HUES6 (cell line): ENCODE measurements around the gene ERP44.
"Not testable (repeated sequence)": the region's sequence is repeated elsewhere in the genome, so short reads cannot be mapped to it uniquely, and the experiment has no call there.

Source experiments
- H3K27ac ChIP-seq: 2 replicates; pipeline ENCODE4 v1.7.0; 2013; ENCODE audit warnings: low read depth, mild to moderate bottlenecking, low read length, inconsistent platforms
- H3K27me3 ChIP-seq: 2 replicates; pipeline ENCODE4 v1.6.1; 2013; ENCODE audit warnings: low read length; ENCODE audit not compliant: control insufficient read depth, insufficient read depth
- H3K36me3 ChIP-seq: 2 replicates; pipeline ENCODE4 v1.6.1; 2013; ENCODE audit warnings: low read length; ENCODE audit not compliant: control insufficient read depth, insufficient read depth
- H3K4me1 ChIP-seq: 2 replicates; pipeline ENCODE4 v1.6.1; 2013; ENCODE audit warnings: low read length; ENCODE audit not compliant: control insufficient read depth, insufficient read depth
- H3K4me3 ChIP-seq: 2 replicates; pipeline ENCODE4 v1.5.1; 2013; ENCODE audit warnings: low read depth, low read length
- H3K9ac ChIP-seq: one replicate; pipeline ENCODE4 v1.6.1; 2013; ENCODE audit warnings: mild to moderate bottlenecking, low read length
- H3K9me3 ChIP-seq: 2 replicates; pipeline ENCODE4 v1.6.1; 2013; ENCODE audit warnings: low read depth, low read length; ENCODE audit not compliant: control insufficient read depth, insufficient read depth

The ERP44 gene

GRCh38 chr9:100086097-100086635 lies 12.6 kb downstream of the ERP44 start:
- Histone ChIP-seq H3K36me3 (no peaks in the 10 kb centered on the region), H3K4me1 (peaks cover 17% of the 10 kb centered on the region), H3K4me3 (no peak overlapping the region), H3K9me3 (no peaks in the 10 kb centered on the region), H3K9ac (no peak overlapping the region), H3K27me3 (no peaks in the 10 kb centered on the region), H3K27ac (no peak overlapping the region)

DNA sequence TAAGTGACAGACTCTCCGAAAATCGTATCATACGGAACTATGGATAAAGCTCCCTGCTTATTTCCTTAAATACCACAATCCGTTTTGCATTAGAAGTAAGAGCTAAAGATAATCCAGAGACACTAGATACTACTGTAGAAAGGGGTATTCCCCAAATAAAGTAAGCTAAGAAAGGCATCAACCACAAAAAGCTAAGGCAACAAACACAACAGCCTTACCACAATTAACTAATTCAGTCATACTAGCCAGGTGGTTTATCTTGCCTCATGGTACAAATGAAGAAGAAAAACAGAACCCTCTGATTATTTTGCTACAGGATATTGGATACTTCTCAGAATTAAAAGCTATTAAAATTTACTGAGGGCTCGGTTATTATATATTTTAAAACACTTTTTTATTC lies 14.1 kb downstream of the ERP44 start:
- Histone ChIP-seq H3K4me3 (no peak overlapping the region), H3K27me3 (no peaks in the 10 kb centered on the region), H3K36me3 (no peaks in the 10 kb centered on the region), H3K4me1 (peaks cover 17% of the 10 kb centered on the region), H3K9me3 (no peaks in the 10 kb centered on the region), H3K27ac (no peak overlapping the region), H3K9ac (no peak overlapping the region)

- Histone ChIP-seq H3K4me3 (no peak overlapping the region), H3K27me3 (no peaks in the 10 kb centered on the region), H3K36me3 (no peaks in the 10 kb centered on the region), H3K9me3 (no peaks in the 10 kb centered on the region), H3K4me1 (peaks cover 17% of the 10 kb centered on the region), H3K9ac (no peak overlapping the region), H3K27ac (no peak overlapping the region)
These were observed 14.7 kb downstream of the ERP44 start for GRCh38 chr9:100084128-100084453.

GRCh38 chr9:100083448-100084127 lies 15.2 kb downstream of the ERP44 start:
- Histone ChIP-seq H3K4me1 (peaks cover 17% of the 10 kb centered on the region), H3K4me3 (no peak overlapping the region)

GRCh38 chr9:100082782-100083181 lies 16.0 kb downstream of the ERP44 start:
- Histone ChIP-seq H3K4me1 (peaks cover 10% of the 10 kb centered on the region), H3K27ac (no peak overlapping the region), H3K9ac (no peak overlapping the region), H3K36me3 (no peaks in the 10 kb centered on the region), H3K9me3 (no peaks in the 10 kb centered on the region), H3K4me3 (no peak overlapping the region), H3K27me3 (no peaks in the 10 kb centered on the region)

More at GRCh38 chr9:100083448-100084127, 15.2 kb downstream of the ERP44 start:
- no peak overlapping the region for H3K27ac ChIP-seq
- no peaks in the 10 kb centered on the region for H3K9me3 ChIP-seq
- no peaks in the 10 kb centered on the region for H3K36me3 ChIP-seq
- H3K27me3 ChIP-seq: no peaks in the 10 kb centered on the region
- no peak overlapping the region for H3K9ac ChIP-seq

DNA sequence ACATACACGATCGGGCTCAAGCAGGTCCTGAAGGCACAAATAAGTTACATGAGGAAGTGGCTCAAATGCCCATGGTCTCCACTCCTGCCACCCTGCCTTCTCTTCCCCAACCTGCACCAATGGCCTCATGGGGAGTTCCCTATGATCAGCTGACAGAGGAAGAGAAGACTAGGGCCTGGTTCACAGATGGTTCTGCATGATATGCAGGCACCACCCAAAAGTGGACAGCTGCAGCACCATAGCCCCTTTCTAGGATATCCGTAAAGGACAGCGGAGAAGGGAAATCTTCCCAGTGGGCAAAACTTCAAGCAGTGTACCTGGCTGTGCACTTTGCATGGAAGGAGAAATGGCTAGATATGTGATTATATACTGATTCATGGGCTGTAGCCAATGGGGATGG lies 22.5 kb downstream of the ERP44 start:
- H3K9me3 ChIP-seq, H3K36me3 ChIP-seq, H3K9ac ChIP-seq, H3K27me3 ChIP-seq, H3K27ac ChIP-seq, H3K4me3 ChIP-seq, H3K4me1 ChIP-seq: not testable (repeated sequence)

GRCh38 chr9:100074989-100075388 lies 23.8 kb downstream of the ERP44 start:
- Histone ChIP-seq H3K36me3 (no peaks in the 10 kb centered on the region), H3K9ac (no peak overlapping the region), H3K27me3 (no peaks in the 10 kb centered on the region), H3K27ac (no peak overlapping the region), H3K9me3 (no peaks in the 10 kb centered on the region), H3K4me3 (no peak overlapping the region), H3K4me1 (no peaks in the 10 kb centered on the region)

DNA sequence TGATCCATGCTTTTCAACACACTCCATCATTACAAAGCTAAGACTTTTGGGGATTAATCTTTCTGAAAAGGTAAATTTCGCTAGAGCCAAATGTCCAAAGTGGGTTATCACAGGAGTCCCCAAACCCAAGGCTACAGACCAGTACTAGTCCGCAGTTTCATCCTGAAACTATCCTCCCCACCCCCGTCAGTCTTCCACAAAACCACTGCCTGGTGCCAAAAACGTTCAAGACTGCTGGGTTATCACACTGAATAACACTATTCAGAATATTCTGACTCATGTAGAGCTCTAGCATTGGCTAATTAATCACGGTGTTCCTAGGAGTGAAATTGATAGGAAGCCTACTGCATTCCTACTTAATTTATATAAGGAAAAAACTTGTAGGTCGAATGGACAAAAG lies 24.7 kb downstream of the ERP44 start:
- no peaks in the 10 kb centered on the region for H3K9me3 ChIP-seq
- no peaks in the 10 kb centered on the region for H3K36me3 ChIP-seq
- no peak overlapping the region for H3K4me3 ChIP-seq
- H3K4me1 ChIP-seq: no peaks in the 10 kb centered on the region
- H3K27ac ChIP-seq: no peak overlapping the region
- H3K9ac ChIP-seq: no peak overlapping the region
- no peaks in the 10 kb centered on the region for H3K27me3 ChIP-seq

- no peak overlapping the region for H3K27ac ChIP-seq
- no peak overlapping the region for H3K4me3 ChIP-seq
- no peaks in the 10 kb centered on the region for H3K27me3 ChIP-seq
- H3K9ac ChIP-seq: no peak overlapping the region
- no peaks in the 10 kb centered on the region for H3K4me1 ChIP-seq
- H3K36me3 ChIP-seq: no peaks in the 10 kb centered on the region
- H3K9me3 ChIP-seq: no peaks in the 10 kb centered on the region
These were observed 26.0 kb downstream of the ERP44 start for GRCh38 chr9:100072805-100073204.

- no peak overlapping the region for H3K4me3 ChIP-seq
- no peaks in the 10 kb centered on the region for H3K4me1 ChIP-seq
- peaks cover 7% of the 10 kb centered on the region; the same call in 1 of the 2 replicates for H3K9me3 ChIP-seq
- no peak overlapping the region for H3K9ac ChIP-seq
- H3K27me3 ChIP-seq: no peaks in the 10 kb centered on the region
- H3K27ac ChIP-seq: no peak overlapping the region
- no peaks in the 10 kb centered on the region for H3K36me3 ChIP-seq
These were observed 27.5 kb downstream of the ERP44 start for GRCh38 chr9:100071271-100071670.

GRCh38 chr9:100070104-100071041 lies 28.4 kb downstream of the ERP44 start:
- H3K9me3 ChIP-seq: peaks cover 7% of the 10 kb centered on the region; the same call in 1 of the 2 replicates

More at GRCh38 chr9:100070104-100071041, 28.4 kb downstream of the ERP44 start:
- Histone ChIP-seq H3K9ac (no peak overlapping the region), H3K27ac (no peak overlapping the region), H3K36me3 (no peaks in the 10 kb centered on the region), H3K27me3 (no peaks in the 10 kb centered on the region), H3K4me3 (no peak overlapping the region), H3K4me1 (no peaks in the 10 kb centered on the region)
